ENCODE data around the gene TMEM225B. TPM values are rescaled to one million over a fixed set of nuclear protein-coding genes. Genes with fewer than 3 reads are reported as not detected.

TMEM225B gene
- total RNA-seq, 2 donors from 2014 or later = 0.26 to 3.2 TPM

- no peak for TF ChIP-seq CTCF (conservative IDR thresholded peaks at IDR 0.05)
- WGBS, 2 experiments (ENCODE audit: insufficient coverage in 1 of 2, insufficient read length in 1 of 2) = 97% methylated on average over 11 to 16 of the region's 16 CpGs
- DNase-seq = no peak
- Histone ChIP-seq H3K27me3 (ENCODE audit: control insufficient read depth, insufficient read depth, low read length, poor library complexity, severe bottlenecking) (no peaks in the 10 kb centered on the region), H3K27ac (ENCODE audit: low read depth, low read length) (no peak overlapping the region), H3K36me3 (ENCODE audit: control insufficient read depth, insufficient read depth, low read length) (peaks cover 97% of the 10 kb centered on the region), H3K4me1 (ENCODE audit: control insufficient read depth, insufficient read depth, low read length) (no peaks in the 10 kb centered on the region), H3K9me3 (ENCODE audit: control insufficient read depth, low read length) (no peaks in the 10 kb centered on the region), H3K4me3 (ENCODE audit: low read length) (no peak overlapping the region), H3K9ac (ENCODE audit: extremely low read depth, low read length, poor library complexity, severe bottlenecking) (no peak overlapping the region)
- Mint-ChIP-seq H3K4me1 (peaks cover 11% of the 10 kb centered on the region), H3K27me3 (ENCODE audit: insufficient read depth) (no peaks in the 10 kb centered on the region), H3K9me3 (no peaks in the 10 kb centered on the region), H3K4me3 (no peak overlapping the region), H3K36me3 (ENCODE audit: low read depth) (peaks cover 87% of the 10 kb centered on the region), H3K27ac (peak overlapping the region; percentile 8)
Measured at GRCh38 chr7:99624484-99624883, 26.4 kb downstream of the TMEM225B start.

- H3K36me3 Mint-ChIP-seq (ENCODE audit: low read depth) = peaks cover 86% of the 10 kb centered on the region
- H3K4me3 ChIP-seq (ENCODE audit: low read length) = no peak overlapping the region
Measured at GRCh38 chr7:99625321-99625720, 27.3 kb downstream of the TMEM225B start.

GRCh38 chr7:99625961-99626360 lies 27.9 kb downstream of the TMEM225B start:
- WGBS, 2 experiments (ENCODE audit: insufficient coverage in 1 of 2, insufficient read length in 1 of 2) = 93 to 100% methylated on average over 3 to 4 of the region's 4 CpGs
- peaks cover 17% of the 10 kb centered on the region for H3K4me1 Mint-ChIP-seq
- Histone ChIP-seq H3K27ac (ENCODE audit: low read depth, low read length) (no peak overlapping the region), H3K4me1 (ENCODE audit: control insufficient read depth, insufficient read depth, low read length) (peaks cover 5% of the 10 kb centered on the region), H3K4me3 (ENCODE audit: low read length) (no peak overlapping the region), H3K9ac (ENCODE audit: extremely low read depth, low read length, poor library complexity, severe bottlenecking) (no peak overlapping the region), H3K36me3 (ENCODE audit: control insufficient read depth, insufficient read depth, low read length) (peaks cover 95% of the 10 kb centered on the region), H3K27me3 (ENCODE audit: control insufficient read depth, insufficient read depth, low read length, poor library complexity, severe bottlenecking) (no peaks in the 10 kb centered on the region), H3K9me3 (ENCODE audit: control insufficient read depth, low read length) (no peaks in the 10 kb centered on the region)
- no peak overlapping the region for H3K27ac Mint-ChIP-seq
- DNase-seq = no peak
- H3K4me3 Mint-ChIP-seq = no peak overlapping the region
- TF ChIP-seq CTCF (conservative IDR thresholded peaks at IDR 0.05) = peak; percentile 33
- H3K27me3 Mint-ChIP-seq (ENCODE audit: insufficient read depth) = no peaks in the 10 kb centered on the region
- peaks cover 86% of the 10 kb centered on the region for H3K36me3 Mint-ChIP-seq (ENCODE audit: low read depth)
- H3K9me3 Mint-ChIP-seq = no peaks in the 10 kb centered on the region

More at GRCh38 chr7:99625321-99625720, 27.3 kb downstream of the TMEM225B start:
- Histone ChIP-seq H3K36me3 (ENCODE audit: control insufficient read depth, insufficient read depth, low read length) (peaks cover 96% of the 10 kb centered on the region), H3K9me3 (ENCODE audit: control insufficient read depth, low read length) (no peaks in the 10 kb centered on the region), H3K27me3 (ENCODE audit: control insufficient read depth, insufficient read depth, low read length, poor library complexity, severe bottlenecking) (no peaks in the 10 kb centered on the region), H3K9ac (ENCODE audit: extremely low read depth, low read length, poor library complexity, severe bottlenecking) (no peak overlapping the region), H3K27ac (ENCODE audit: low read depth, low read length) (no peak overlapping the region), H3K4me1 (ENCODE audit: control insufficient read depth, insufficient read depth, low read length) (peaks cover 3% of the 10 kb centered on the region)
- no peak for TF ChIP-seq CTCF (conservative IDR thresholded peaks at IDR 0.05)
- Mint-ChIP-seq H3K4me1 (peaks cover 12% of the 10 kb centered on the region), H3K9me3 (no peaks in the 10 kb centered on the region), H3K27ac (no peak overlapping the region), H3K4me3 (no peak overlapping the region), H3K27me3 (ENCODE audit: insufficient read depth) (no peaks in the 10 kb centered on the region)
- 92 to 94% methylated on average over 2 to 5 of the region's 5 CpGs for WGBS, 2 experiments (ENCODE audit: insufficient coverage in 1 of 2, insufficient read length in 1 of 2)
- DNase-seq = no peak

All from endodermal cell (in vitro differentiated cells).